Activated CD8-positive, alpha-beta memory T cell treated with anti-CD3 and anti-CD28 coated beads, Interleukin-2, amount 50 U/mL, for 1 hour (primary cell): ENCODE data around the gene SMARCAD1.
"Not testable (repeated sequence)": the region's sequence is repeated elsewhere in the genome, so short reads cannot be mapped to it uniquely, and the experiment has no call there.

ENCODE experiments used
- DNase-seq: peaks from one replicate; pipeline ENCODE4 v3.0.0-alpha.2; 2020; ENCODE audit errors: extremely low read depth

The SMARCAD1 gene

DNA sequence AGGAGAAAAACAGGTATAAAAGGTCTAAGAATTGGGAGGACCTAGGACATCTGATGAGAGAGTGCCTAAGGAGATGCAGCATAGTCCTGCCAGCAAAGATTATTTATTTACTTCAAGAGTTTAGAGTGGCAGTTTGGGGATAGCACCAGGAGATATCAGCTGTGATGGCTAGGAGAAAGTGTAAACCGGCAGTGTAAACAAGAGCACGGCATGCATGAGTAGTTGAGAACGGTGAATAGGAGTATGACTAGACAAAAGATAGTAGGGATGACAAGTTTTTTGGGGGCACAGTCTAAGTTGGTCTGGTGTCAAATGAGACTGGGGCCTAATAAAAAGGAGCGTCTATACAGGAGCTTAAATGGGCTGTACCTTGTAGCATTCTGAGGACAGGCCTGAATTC is 86.3 kb downstream of the SMARCAD1 start:
- not testable (repeated sequence) for DNase-seq

DNA sequence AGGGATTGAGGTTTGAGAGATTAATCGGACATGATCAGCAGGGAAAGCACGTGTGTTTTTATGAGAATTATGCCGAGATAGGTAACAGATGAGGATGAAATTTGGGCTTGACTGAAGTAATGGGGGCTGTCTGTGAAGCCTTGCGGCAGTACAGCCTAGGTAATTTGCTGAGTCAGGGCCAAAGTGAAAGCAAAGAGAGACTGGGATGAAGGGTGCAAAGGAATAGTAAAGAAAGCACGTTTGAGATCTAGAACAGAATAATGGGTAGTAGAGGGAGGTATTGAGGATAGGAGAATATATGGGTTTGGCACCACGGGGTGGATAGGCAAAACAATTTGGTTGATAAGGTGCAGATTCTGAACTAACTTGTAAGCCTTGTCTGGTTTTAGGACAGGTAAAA is 87.8 kb downstream of the SMARCAD1 start:
- DNase-seq, result not testable (repeated sequence)

DNA sequence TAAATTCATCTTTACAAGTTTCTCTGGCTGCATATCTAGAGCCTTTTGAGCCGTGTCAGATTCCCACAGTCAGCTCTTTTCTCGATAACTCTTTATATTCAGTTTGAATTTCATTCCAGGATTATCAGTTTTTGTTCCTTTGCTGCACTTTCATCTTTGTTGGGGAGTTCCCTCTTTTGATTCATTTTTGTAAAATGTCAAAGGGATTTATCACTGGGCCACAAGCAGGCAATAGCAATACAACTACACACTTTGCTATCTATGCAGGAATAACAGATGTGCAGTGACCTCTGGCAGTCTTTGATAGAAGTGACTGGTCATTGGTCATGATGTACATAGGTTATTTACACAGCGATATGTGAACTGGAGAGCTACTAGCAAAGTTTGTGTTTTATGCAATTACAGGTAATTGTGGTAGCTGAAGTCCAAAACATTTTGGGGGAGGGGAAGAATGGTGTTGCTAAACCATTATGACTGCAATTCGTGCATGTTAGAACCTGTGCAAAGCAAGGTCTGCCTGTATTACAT is 91.1 kb downstream of the SMARCAD1 start:
- DNase-seq, result no peak

DNA sequence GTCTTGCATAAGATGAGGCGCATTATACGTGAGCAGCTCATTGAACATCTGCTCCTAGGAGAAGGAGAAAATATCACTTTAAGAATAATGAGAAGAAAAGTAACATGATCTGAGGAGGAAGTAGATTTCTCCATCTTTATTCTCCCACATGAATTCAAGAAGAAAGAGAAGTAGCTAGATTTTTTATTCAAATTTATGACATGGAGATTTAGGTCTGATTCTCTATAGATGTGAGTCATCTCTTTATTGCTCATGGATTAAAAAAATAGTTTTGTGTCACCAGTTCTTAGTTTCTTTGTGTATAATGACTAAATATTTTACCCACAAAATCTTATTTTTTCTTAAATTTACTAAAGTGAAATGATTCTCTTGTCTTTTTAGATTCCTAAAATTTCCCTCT is 94.5 kb downstream of the SMARCAD1 start:
- DNase-seq, result no peak

DNA sequence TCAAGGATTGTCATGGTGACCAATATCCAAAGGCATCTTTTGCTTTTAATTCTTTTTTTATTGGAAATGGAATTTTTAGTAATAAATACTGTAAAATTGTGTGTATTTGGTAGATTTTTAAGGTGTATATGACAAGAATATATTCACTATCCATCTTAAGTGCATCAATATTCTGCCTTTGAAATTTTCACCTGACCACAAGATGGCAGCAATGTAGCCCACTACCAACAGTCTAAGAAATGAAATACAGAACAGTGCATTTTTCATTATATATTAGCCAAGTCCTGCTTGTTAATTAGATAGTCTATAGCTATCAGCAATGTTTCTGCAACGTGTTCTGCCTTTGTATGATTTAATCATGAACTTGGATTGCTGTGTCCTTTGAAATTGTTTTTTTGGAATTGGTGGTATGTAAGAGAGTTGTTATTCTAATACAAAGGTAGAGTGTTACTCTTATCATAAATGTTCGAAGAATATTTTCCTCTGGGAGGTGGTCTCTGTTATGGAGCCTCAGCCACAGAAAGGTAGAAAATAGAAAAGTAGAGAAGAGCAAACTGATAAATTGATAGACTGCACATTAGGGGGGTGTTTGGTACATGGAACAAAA is 96.8 kb downstream of the SMARCAD1 start:
- DNase-seq, result no peak

DNA sequence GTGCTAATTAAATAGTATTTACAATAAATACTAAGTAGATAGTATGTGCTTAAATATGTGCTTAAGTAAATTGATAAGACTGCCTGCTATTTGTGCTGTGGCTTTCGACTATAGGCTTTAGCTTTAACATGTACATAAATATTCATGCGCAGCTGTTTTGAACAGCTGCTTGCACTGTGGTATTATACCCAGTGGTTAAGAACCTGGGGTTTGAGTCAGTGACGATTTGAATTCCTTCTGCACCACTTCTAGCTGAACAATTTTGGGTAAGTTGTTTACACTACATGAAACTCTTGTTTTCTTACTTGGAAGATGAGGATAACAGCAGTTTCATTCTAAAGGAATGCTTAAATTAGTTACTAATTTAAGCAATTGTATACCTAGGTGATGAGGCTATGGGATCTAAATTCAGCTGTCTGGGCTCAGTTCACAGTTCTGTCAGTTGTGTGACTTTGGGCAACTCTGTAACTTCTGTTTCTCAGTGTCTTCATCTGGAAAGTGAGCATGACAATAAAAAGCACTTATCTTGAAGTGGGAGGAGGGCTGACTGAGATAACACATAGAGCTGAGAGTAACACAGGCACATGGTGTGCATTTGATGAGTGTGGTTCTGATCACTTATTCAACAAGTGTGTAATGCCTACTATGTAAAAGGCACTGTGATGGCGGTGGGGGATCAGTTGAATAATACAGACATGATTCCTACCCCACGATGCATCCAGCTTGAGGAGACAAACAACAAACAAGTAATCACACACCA is 98.0 kb downstream of the SMARCAD1 start:
- DNase-seq, result no peak

DNA sequence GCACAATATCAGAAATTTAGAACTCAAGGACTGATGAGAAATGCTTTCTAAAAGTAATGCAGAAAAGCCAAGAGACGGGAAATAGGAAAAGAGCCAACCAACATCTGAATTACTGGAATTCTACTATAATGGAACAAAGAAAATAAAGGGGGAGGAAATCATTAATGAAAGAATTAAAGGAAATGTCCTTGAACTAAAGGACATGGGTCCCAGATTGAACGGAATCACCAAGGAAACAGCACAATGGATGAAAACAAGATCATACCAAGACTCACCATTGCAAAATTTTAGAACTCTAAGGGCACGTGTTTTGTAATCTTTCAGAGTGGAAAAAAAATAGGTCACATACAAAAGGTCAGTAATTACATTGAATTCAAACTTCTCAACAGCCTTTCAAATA is 99.0 kb downstream of the SMARCAD1 start:
- DNase-seq, result no peak

DNA sequence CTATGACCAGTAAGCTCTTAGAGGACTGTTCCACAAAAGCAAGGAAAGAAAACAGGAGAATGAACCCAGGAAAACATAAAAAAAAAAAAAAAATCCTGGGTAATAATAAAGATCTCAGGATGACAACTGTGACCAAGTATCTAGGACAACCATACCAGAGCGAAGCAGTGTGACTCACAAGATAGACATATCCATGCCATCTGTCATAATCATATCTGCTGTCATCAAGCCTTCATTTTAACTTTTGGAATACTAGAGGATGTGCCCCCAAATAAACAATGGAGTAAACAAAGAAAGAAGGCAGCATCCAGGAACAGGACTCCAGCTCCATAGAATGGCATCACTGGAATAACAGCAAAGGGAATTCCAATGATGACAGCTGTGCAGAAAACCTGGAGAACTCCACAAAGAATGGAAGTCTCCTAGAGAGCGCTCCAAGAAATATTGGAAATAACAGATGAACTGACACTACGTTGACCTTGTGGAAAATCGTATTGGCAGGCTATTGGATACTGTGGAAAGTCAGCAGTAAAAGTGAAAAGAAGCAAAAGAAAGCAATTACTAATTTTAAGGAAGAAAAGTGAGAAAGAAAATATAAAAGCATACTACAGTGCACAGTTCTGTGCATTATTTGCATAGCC is 99.7 kb downstream of the SMARCAD1 start:
- DNase-seq, result no peak

DNA sequence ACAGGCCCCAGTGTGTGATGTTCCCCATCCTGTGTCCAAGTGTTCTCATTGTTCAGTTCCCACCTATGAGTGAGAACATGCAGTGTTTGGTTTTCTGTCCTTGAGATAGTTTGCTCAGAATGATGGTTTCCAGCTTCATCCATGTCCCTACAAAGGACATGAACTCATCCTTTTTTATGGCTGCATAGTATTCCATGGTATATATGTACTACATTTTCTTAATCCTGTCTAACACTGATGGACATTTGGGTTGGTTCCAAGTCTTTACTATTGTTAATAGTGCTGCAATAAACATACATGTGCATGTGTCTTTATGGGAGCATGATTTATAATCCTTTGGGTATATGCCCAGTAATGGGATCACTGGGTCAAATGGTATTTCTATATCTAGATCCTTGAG is 112.3 kb downstream of the SMARCAD1 start:
- not testable (repeated sequence) for DNase-seq

DNA sequence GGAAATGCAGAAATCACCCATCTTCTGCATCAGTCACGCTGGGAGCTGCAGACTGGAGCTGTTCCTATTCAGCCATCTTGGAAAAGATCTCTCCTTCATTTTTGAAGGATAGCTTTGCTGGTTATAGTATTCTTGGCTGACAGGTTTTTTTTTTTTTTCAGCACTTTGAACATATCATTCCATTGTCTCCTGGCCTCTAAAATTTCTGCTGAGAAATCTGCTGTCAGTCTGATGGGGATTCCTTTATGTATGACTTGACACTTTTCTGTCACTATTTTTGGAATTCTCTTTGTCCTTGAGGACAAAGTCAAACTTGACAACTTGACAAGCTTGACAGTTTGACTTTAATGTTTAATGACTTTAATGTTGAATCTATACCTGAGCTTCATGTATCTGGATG is 118.2 kb downstream of the SMARCAD1 start:
- no peak for DNase-seq

DNA sequence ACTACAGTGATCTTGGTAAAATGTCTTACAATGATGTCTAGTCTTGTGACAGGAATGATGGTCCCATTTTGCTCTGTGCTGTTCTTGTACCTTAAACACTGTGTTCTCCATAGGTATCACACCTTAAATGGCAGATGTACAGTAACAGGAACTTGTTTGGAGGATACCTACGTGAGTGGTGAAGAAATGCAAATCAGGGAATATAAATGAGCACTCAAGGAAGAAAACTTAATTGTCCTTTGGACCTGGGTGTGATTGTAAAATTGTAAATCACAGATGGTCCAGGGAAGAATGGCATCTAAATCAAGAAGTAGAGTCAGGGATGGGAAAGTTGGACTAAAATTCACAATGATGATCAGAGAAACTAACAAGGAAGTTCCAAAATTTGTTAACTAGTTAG is 122.3 kb downstream of the SMARCAD1 start:
- no peak for DNase-seq

DNA sequence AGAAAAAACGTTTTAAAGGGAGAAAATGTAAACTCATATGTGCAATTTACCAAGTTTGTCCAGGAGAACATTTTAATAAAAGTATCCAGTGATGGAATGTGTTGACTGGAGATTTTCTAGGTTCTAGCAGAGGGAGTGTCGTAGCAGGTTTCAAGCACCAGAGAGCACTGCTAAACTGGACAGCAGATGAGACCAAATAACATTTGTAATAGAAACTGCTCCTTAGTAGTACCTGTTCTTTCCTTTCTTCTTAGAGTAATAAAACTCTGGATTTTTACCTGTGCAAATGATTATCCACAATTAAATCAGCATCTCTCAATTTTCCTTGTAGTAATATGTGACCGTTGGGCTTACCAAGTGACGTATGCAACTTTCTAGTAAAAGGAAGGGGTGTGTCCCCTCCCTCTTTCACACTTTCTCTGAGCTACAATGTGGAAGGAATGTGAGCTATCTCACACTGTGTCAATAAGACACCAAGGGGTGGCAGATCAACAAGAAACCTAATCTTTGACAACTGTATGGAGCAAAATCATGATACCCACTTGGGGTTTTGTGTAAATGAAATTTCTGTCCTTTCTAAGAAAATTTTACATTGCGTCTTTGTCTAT is 125.4 kb downstream of the SMARCAD1 start:
- DNase-seq, result no peak

DNA sequence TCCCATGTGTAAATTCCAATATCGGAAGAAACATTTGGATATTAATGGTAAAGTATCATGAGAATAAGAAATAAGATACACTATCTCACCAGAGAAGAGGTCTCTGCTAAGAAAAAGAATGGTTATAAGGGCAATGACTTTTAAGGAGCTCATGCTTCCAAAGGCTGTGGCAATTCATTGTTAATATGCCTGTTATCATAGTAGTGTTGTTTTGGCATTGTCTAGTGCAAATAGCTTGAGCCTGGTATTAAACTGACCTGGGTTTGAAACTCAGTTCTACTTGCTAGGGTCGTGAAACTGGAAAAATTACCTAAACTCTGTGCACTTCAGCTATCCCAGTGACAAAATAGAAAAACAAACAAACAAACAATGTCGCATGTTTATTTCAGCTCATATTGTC is 126.2 kb downstream of the SMARCAD1 start:
- DNase-seq, result no peak

DNA sequence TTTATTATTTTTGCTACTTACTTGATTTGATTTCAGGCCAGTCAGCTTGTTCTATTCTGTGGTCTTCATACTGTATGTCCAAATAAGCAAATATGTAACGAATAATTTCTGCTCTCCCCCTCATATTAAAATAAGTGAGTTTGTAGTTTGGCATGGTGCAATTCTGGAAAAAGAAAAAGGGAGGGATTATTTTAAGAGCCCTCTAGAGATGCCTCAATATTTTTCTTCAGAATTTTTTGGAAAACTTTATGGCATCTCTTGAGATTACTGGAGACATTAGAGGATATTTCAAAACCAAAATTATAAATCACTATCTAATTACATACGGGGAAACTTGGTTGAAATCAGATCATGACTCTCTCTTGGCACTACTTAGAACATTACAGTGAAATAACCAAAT is 126.8 kb downstream of the SMARCAD1 start:
- DNase-seq, result no peak

DNA sequence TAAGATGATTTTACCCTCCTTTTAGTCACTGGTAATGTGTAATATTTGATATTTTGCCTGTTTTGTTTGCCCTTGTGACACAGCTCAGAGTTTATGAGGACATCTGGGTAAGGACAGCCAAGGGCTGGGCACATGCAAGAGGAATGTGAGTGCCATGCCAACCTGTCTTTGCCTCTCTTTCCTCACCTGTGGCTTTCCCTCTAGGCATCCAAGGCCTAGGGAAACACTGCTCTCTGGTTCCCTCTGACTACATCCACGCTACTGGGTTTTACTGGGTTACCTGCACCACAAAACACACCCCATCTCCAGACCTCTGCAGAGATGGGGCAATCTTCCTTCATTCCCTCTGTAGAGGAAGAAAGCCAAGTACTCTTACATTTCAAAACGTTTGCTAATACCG is 127.3 kb downstream of the SMARCAD1 start:
- no peak for DNase-seq

DNA sequence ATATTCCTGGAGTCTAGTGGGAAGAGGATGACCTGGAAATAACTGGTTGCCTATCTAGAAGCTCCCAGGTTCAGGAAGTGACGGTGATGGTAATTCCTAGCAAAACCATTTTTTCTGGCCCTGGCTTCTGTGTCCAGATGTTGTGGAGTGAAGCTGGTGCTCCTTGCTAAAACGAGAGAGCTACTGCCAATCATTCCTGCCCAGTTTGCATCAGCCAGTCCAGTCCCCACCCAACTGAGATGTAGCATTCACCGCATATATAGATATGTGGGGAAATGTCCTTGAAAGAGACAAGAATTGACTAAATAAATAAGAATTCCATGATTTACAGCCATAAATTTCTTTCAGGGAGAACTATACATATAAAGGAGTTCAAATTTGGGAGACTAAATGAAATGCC is 128.6 kb downstream of the SMARCAD1 start:
- no peak for DNase-seq

DNA sequence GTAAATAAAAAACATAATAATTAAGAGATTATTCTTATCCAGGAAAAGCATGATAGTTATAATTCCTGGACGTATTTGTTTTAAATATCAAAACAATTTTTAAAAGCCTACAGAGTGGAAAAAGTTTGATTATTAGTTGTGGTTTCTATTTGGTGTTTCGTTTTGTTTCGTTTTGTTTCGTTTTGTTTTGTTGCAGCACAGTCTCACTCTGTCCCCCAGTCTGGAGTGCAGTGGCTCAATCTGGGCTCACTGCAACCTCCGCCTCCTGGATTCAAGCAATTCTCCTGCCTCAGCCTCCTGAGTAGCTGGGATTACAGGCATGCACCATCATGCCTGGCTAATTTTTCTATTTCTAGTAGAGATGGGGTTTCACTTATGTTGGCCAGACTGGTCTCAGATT is 129.1 kb downstream of the SMARCAD1 start:
- not testable (repeated sequence) for DNase-seq

DNA sequence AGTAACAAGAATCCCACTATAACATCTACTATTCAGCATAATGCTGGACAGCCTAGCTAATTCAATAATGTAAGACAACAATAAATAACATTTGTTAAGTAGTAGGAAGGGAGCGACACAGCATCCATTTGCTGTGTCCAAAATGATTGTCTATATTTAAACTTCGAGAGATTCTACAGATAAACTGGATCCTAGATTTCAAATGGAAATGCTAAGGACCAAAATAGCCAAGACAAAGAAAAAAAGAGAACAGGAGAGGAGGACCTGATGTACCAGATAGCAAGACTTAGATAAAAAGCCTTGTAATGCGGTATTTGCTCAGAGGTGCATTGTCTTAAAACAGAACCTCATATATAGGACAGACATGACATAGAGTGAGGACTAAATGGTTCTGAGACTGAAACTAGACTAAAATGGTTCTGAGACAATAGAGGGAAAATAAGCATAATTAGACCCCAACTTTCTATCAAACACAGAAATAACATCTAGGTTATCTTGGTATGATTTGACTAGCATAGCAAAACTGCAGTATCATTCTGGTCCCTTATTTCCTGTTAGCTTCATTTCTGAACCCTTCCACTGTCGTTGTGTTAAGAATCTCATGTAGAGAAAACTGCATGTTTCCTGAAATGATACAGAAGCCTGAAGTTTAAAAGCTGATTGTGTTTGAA is 131.2 kb downstream of the SMARCAD1 start:
- no peak for DNase-seq

DNA sequence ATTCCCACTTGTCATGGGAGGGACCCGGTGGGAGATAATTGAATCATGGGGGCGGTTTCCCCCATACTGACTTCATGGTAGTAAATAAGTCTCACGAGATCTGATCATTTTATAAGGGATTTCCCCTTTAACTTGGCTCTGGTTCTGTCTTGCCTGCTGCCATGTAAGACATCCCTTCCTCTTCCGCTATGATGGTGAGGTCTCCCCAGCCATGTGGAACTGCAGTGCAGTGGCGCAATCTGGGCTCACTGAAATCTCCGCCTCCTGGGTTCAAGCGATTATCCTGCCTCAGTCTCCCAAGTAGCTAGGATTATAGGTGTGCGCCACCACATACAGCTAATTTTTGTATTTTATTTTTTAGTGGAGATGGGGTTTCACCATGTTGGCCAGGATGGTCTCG is 132.1 kb downstream of the SMARCAD1 start:
- DNase-seq, result no peak
